NCI-H69 (cell line): ENCODE measurements around the gene GSTO1.

Experiments
- DNase-seq: peaks from one replicate; lab custom pipeline; 2025; lab: John Stamatoyannopoulos, UW

Gene GSTO1

GRCh38 chr10:104304927-104305326 lies 50.2 kb downstream of the GSTO1 start:
- DNase-seq, result no peak

- DNase-seq, result no peak
These were observed 52.2 kb downstream of the GSTO1 start for GRCh38 chr10:104306897-104307296.

- DNase-seq, result no peak
These were observed 53.1 kb downstream of the GSTO1 start for GRCh38 chr10:104307576-104308438.

- DNase-seq, result no peak
These were observed 53.8 kb downstream of the GSTO1 start for GRCh38 chr10:104308439-104308903.

DNA sequence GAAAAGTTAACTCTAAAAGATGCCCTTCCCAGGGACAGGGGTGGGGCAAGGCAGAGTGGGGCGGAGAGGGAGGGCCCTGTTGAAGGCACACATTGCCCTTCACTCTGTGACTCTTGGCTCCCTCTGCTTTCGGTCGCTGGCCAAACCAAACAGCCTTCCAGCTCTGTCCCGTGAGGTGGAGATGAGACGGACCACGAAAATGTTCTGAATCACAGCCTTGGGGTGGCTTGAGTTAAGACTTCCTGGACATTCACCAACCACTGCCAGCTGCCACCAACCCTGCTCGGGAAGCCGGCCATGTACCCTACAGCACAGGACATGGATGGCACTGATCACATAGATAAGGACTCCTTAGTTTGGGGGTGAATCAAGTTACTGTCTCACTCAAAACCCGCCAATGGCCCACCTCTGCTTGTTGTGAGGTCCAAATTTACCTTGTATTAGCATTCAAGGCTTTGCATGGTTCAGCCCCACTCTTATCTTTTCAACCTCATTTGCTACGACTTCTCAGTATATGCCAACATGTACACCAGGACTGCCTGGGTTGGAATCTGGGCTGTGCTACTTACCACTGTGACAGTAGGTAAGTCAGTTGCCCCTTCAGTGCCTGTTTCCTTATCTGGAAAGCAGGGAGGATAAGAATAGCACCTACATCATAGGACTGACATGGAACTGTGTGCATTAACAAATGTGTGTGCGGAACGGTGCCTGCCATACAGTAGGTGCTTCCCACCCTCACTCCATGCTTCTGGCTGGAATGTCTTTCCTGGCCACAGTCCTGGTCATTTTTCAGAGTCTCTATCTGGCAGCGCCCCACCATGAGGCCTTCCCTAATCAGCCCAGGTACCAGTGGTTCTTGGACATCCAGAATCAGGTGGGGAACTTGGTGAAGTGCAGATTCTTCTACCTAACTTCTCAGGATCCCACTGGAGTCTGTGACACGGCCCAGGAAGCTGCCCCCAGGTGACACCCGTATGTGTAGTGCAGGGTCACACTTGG lies 55.6 kb downstream of the GSTO1 start:
- DNase-seq, result no peak

DNA sequence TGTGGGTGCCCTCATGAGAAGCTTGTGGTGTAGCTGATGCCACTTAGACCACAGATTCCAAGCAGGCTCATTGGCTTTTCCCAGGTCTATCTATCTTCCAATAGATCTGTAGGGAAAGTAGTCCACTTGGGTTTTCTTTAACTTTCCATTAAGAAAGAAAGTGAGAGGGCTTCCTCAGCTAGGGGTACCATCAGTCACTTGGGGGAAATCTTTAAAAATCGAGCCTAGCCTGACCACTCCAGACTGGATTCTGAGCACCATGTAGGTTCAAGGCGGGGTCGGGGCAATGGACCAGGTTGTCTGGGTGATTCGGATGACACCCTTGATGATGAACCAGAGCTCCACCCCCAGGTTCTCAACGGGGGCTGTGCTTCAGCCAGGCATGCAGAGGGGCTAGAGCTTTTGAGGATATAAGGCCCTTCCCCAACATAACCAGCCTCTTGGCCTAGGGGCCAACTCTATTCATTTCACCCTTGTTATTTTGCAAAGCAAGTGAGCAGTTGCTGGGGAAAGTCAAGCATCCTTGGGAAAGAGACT lies 56.6 kb downstream of the GSTO1 start:
- no peak for DNase-seq

- DNase-seq, result no peak
These were observed 60.1 kb downstream of the GSTO1 start for GRCh38 chr10:104314591-104315485.

DNA sequence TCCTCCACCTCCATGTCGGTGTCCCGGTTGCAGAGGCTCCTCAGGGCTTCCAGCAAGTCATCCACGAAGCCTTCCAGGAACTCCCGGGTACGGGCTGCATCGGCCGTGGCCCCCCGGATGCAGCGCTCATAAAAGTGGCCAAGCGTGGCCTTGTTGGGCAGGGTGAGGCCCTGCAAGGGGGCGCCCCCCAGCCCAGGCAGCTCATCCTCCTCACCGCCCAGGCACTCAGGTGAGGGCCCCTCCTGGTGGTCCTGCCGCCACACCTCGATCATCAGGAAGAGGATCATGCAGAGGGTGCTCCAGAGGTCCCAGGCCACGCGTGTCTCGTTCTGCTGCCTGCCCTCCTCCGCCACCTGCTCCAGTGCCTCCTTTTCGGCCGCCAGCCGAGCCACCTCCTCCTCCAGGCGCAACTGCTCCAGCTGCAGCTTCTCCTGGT lies 60.8 kb downstream of the GSTO1 start:
- DNase-seq, result no peak

GRCh38 chr10:104316321-104317099 lies 61.8 kb downstream of the GSTO1 start:
- no peak for DNase-seq
